NCI-H1092 treated with DMSO at 0.1 percent for 48 hours (cell line): Measurements from ENCODE around the gene PPP1R1B.

Experiments used
- DNase-seq: peaks from one replicate; lab custom pipeline; 2025; lab: John Stamatoyannopoulos, UW

PPP1R1B gene

DNA sequence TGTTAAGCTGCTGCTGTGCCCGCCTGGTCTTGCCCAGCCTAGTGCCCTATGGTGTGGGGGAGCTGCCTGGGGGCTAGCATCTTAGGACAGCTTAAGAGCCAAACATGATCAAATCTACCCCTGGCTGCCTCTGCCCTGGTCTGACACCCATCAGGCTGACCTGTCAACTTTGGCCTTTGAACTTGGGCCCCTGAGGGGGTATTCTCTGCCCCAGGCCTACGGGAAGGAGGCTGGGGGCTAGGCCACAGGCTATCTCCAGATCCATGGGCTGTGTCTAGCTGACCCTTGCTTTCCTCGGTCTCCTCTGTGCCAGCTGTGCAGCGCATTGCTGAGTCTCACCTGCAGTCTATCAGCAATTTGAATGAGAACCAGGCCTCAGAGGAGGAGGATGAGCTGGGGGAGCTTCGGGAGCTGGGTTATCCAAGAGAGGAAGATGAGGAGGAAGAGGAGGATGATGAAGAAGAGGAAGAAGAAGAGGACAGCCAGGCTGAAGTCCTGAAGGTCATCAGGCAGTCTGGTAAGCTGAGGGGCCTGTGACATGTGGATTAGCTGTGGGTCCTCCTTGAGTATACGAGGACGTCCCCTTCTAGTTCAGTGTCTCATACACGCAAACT, 6.9 kb downstream of the PPP1R1B start:
- no peak for DNase-seq

DNA sequence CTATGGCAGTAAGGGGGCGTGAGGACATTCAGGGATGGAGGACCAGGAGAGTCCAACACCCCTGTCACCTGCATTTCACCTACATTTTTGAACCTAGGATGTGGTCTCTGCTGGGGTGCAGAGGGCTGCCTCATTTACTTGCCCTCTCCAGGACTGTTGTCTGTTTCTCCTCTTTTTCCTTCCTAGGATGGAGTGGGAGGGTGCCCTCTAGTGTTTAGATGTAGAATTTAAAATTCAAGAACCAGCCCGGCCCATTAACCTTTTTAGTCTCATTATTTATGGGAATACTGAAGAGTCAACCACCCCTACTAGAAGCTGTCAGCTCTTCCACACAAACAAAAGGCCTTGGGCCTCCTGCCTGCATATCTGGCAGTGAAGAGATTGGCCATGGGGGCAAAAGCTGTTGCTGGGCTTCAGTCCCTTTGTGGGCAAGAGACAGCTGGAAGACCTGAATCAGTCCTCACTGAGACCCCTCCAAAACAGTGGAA, 7.7 kb downstream of the PPP1R1B start:
- DNase-seq = peak; percentile 67

DNA sequence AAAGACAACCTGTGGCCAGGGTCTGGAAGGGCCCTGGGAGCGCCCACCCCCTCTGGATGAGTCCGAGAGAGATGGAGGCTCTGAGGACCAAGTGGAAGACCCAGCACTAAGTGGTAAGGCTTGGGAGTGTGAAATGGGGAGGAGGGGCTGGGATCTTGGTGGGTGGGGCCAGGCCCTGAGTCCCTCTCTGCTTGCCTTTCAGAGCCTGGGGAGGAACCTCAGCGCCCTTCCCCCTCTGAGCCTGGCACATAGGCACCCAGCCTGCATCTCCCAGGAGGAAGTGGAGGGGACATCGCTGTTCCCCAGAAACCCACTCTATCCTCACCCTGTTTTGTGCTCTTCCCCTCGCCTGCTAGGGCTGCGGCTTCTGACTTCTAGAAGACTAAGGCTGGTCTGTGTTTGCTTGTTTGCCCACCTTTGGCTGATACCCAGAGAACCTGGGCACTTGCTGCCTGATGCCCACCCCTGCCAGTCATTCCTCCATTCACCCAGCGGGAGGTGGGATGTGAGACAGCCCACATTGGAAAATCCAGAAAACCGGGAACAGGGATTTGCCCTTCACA, 8.9 kb downstream of the PPP1R1B start:
- no peak for DNase-seq

DNA sequence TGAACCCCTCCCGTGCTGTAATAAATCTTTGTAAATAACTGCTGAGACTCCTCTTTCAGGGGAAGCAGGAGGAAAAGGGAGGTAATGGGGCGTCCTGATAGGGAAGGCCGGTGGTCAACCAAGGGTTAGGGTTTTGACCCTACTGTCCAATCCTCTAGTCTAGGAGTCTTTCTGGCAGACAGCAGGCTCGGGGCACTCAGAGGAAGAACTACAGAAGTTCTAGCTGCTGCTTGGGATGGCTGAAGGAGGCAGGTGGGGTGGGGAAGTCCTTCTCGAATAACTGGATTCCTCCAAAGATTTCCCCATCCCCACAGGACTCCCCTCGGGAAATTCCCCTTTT, 9.8 kb downstream of the PPP1R1B start:
- no peak for DNase-seq

DNA sequence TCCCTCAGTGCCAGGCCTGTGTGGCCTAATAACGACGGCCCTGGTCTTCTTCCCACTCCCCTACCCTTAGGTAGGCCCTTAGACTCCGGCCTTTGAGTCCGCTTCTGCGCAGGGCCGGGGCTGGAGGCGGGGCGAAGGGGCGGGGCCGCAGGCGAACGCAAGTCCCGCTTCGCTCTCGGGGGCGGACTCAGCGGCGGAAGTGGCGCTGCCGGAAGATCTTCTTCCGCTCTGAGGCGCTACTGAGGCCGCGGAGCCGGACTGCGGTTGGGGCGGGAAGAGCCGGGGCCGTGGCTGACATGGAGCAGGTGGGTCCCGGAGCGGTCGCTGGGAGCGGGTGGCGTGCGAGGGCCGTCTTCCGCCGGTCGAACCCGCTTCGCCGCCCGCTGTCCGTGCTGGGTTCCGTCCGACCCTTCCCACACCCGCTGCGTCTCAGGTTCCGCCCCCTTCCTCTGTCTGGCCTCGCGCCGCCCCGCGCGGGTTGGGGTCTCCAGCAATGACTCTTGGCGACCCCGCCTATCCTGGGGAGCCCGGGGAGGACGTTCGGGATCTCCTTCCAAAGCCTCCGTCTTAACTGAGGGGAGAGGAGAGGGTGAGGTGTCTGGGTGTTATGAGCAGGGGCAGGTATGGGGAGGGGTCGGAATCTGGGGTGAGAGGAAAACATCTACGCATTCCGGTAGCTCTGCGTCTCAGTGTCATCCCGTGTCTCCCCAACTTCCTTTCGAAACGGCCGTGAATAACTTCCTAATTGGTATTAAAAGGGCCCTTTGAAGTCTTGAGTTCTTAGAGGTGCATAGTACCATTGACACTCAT, 10.4 kb downstream of the PPP1R1B start, which contains the start of gene STARD3:
Gene STARD3, plus strand, starts transcription at position 218 of the 810 bp plus-strand sequence. CDS start 16,388 bp downstream, outside the sequence.
- DNase-seq = peak; percentile 68

DNA sequence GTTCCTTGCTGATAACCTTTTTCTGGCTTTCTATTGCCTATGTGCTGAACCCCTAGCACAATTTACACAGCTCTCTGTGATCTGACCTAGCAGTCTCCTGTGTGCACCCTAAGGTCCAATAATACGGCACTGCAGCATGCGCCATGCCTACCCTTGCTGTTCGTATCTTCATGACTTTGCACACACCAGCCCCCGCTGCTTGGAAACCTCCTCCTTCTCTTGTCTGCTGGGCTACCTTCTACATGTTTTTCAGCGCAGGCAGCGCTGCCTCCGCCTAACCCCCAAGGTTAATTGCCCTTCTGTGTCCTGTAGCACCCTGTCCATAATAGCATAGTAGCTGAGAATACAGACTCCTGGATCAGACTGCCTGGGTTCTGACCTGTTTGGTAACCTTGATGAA, 11.6 kb downstream of the PPP1R1B start:
- no peak for DNase-seq

DNA sequence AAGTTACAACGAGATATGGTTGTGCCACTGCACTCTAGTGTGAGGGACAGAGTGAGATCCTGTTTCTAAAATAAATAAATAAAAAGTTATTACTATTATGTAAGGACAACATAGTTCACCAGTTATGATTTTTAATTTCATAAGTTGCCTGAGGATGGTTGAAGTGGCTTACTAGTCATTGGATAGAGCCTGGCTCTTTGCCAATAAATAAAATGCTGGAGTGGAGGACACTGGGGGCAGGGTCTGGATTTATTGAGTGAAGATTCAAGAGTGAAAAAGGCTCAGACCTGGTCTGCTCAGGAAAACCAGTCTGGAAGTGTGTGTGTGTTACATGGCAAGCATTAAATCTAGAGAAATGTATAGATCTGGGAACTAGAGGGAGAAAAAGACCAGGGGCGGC, 12.3 kb downstream of the PPP1R1B start:
- DNase-seq = no peak

DNA sequence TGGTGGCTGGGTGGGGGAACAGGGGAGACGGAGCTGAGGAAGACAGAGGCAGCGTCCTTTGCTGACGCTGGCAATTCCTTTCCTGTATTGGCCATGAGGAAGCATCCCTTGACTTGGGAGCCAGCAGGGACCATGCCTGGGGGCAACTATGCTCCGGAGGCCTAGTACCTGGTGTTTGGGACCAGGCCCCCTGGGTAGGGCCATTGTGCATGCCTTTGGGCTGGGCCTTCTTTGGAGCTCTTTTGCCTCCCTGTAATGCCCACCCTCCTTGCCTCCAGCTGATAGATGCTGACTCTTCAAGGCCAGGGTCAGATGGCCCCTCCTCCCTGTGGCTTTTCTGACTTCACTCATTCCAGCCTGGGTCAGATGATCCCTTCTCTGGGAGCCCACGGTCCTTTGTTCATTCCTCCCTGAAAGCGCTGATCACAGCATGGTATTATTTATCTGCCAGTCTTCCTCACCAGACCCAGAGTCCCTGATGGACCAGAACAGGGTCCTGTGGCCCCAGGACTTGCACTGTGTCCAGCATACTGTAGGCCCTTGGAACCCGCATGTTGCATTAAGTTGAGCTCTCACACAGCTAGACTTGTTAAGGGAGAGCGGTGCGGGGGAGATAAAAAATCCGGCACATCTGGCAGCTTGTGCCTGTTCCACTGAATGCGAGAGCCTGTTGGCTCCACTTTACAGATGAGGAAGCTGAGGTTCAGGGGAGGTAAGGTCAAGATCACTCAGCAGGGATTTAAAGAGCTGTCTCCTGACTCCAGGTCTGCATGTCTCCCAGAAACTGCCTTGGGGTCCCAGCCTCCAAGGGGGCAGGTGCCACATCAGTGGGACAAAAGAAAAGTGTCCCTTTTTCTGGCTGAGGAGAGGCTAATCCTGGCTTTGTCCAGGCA, 13.1 kb downstream of the PPP1R1B start:
- DNase-seq = no peak

DNA sequence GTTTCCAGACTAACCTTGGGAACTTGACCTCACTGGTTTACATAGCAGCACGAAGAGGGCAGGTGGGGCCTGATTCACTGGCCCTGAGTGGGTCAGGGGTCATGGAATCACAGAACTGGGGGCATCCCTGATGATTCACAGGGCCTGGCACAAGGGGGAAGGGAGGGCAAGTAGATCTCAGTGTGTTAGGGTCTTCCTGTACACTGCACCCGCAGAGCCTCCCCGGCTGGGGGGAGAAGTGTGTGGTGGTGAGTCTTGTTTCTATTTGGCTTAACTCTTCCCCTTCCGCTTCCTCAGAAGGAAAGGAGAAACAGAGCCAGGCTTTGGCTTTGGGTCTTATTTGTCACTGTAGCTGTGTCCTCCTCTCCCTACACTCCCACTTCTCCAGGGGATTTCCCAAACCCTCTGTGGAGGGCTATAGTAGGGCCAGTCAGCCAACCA, 13.9 kb downstream of the PPP1R1B start:
- DNase-seq = no peak

DNA sequence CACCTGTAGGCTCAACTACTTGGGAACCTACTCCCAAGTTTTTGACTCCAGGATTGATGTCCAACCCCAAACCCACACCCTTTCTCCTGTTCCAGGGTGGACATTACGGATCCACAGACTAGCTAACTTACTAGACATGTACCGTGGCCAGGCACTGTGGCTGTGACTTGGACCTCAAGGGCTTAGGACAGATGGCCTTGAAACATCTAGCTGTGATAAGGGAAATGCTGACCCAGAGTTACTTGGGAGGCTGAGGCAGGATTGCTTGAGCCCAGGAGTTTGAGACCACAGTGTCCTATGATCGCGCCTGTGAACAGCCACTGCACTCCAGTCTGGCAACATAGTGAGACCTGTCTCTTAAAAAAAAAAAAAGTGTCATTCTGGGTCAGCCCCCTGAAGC, 14.3 kb downstream of the PPP1R1B start:
- no peak for DNase-seq

DNA sequence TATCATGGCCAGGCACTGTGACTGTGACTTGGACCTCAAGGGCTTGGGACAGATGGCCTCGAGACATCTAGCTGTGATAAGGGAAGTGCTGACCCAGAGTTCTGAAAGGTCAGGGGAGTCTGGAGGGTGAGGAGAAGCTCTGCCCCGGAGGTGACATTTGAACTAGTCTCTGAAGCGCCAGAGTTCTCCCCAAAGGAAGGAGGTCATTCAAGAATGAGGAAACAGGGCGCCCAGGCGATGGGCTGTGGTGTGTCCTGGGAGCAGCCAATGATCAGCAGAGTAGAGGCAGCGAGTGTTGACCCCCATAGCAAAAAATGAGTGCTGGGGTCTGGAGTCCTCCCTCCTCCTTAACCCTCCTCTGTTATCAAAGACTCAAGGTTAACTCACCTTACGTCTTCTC, 15.1 kb downstream of the PPP1R1B start:
- no peak for DNase-seq

DNA sequence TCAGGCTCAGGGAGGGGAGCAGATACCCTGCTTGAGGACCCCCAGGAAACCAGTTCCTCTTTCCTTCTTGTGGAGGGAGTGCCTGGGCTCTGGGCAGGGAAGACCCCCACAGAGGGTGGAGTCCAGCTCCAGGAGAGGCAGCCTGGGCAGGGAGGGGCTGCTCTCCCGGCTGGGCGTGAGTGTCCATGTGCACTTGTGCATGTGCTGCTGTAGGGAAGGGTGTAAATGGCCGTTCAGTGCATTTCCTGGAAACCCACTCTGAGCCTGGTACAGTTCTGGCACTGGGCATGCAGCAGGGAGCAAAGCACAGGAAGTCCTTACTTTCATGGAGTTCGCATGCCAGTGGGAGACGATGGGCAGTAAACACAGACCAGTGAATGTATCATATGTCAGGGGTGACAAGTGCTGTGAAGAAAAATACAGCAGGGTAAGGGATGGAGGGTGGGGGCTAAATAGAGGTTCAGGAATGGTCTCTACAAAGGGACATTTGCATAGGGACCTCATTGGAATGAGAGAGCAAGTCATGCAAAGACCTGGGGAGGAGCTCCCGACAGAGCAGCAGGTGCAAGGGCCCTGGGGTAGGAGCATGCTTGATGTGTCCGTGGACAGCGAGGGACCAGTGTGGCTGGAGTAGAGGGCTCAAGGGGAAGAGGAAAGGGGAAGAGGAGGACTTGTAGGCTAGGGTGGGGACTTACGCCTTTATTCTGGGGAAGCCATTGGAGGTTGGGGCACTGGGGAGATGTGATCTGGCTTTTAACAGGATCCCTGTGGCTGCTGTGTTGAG, 15.7 kb downstream of the PPP1R1B start:
- no peak for DNase-seq

DNA sequence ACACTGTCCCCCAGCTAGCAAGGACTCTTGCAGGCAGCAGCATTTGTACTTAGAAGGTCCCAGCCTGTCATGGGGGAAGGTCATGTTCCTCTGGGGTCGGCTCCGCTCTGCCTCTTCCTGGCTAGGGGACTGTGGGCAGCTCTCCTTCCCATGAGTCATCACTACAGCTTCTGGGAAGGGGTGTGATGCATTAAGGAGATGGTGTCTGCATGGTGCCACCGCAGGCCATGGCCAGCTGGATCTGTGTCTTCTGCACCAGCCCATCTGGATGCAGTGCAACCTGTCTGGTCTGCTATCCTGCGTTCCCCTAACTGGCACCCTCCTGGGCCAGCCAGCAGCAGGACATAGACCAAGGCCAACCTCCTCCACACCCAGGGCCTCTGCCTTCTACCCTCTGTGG, 16.5 kb downstream of the PPP1R1B start:
- no peak for DNase-seq

DNA sequence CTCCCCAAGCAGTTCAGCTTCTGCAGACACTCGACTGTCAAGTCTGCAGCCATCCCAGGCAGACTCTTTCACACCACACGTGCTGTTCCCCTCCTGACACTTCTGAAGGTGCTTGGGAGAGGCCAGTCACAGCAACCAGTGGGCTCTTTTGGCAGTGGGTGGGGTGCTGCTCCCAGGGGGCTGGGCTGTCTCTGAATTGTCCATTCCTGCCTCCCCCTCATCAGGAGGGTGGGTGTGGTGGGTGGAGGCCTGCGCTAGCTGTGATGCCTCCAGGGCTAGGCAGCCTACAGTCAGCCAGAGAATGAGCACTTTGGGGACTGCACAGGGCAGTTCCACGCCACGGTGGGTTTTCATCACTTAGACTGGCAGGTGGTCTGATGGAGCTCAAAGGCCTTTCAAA, 20.5 kb downstream of the PPP1R1B start:
- no peak for DNase-seq

DNA sequence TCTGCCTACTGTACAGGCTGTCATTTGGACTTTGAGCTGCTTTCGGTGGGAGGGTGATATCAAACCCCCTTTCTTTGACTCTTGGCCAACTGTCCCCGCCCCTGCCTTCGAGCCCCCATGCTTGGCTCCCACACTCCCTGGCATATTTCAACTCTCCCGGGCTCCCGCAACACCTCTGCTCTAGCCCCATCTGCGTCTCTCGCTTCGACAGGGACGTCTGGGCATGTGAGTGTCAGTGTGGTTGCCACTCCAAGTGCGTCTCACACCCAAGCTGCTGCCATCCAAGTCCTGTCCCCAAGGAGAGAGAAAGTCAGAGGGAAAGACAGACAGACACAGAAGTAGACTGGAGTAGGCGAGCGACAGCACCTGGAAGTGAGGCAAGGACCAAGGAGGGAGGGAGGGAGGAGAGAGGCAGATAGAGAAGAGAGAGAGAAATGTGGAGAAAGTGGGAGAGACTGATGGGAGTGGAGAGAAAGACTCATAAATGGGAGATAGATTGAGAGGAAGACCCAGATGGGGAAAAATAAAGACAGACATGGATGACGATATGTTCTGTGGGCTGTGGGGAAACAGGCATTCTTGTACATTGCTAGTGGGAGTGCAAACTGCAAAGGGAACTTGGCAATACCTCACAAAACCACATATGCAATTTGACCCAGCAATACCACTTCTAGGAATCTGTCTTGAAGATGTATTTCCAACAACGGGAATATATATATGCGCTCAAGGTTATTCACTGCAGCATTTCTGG, 22.0 kb downstream of the PPP1R1B start:
- DNase-seq = no peak

DNA sequence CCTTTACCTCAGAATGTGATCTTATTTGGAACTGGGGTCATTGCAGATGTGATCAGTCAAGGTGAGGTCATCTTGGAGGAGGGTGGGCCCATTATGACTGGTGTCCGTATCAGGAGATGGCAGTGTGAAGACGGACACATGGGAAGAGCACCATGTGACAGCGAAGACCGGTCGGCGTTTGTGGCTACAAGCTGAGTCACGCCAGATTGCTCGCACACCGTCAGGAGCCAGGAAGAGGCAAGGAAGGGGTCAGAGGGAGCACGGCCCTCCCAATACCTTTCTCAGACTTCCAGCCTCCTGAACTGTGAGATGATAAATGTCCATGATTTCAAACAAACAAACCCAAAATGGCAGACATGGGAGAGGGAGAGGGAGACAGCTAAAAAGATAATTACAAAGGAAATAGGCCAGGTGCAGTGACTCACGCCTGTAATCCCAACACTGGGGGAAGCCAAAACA, 23.4 kb downstream of the PPP1R1B start:
- DNase-seq = no peak

DNA sequence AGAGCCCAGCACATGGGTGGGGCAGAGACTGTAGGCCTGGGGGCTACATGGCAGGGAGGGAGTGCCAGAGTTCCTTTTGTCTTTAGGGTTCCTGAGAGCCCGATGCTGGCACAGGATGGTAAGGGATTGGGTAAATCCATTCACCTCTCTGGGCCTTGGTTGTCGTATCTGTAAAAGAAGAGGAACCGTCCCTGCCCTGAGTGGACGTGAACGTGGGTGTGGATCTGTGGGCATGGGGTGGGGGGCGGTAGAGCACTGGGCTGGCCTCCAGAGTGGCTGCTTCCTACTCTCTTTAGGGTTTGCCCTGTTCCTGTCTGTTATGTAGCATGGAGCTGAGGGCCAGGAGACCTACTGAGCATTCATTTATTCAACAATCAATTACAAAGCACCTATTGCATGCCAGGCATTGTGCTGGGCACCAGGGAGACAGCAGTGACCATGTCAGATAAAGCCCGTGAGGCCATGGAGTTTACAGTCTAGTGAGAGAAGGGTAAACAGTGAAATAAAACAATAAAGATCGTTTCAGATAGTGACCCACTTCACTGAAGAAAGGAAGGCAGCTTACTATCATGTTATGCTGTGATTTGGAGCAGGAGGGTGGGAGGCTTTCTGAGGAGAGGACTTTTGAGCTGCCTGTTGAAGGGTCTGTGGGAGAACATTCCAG, 25.3 kb downstream of the PPP1R1B start:
- DNase-seq = no peak

DNA sequence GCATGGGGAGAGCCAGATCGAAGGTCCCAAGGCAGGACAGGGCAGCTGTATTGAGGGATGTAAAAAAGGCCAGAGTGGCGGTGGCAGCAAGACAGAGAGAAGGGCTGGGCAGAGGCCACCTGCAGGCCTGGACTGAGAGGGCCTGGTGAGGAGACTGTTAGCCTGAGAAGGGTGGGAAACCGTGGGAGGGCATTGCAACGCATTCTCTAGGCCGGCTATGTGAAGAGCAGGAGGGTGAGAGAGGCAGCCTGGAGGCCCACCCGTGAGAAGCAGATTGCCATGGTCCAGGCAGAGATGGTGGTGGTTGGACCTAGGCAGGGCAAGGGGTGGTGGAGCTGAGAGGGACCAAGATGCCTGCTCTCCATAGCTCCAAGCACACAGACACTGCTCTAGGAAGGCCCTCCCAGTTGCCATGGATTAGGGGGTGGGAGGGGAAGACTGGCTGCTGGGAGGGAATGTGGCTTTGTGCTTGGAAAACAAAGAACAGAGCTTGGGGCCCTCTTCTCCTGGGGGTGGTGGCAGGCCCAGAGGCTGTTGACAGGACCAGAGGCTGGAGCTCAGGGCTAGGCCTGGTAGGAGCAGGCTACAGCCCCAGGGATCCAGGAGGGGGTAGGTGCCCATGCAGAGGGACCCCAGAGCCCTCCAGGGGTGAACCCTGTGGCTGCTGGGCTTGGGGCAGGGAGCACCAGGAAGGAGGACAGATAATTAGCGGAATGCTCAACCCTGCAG, 26.0 kb downstream of the PPP1R1B start:
- no peak for DNase-seq

DNA sequence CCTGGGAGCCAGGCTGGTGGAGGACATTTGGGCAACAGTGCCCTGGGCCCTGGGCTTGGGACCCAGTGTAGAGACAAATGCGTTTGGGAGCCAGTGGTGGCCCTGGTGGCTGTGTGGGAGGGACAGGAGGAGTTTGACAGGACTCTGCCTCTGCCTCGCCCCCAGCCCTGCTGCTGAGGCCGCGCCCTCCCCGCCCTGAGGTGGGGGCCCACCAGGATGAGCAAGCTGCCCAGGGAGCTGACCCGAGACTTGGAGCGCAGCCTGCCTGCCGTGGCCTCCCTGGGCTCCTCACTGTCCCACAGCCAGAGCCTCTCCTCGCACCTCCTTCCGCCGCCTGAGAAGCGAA, 26.5 kb downstream of the PPP1R1B start:
- DNase-seq = no peak
